ENCODE data around the gene FEN1. TPM values are rescaled to one million over a fixed set of nuclear protein-coding genes. Genes with fewer than 3 reads are reported as not detected.

Gene FEN1
- total and polyA plus RNA-seq, 2 of the 13 experiments (the other 11 are each of a cell fraction or from before 2014, with no cell fraction given), result 12.4 to 102 TPM

GRCh38 chr11:61816736-61817455 is 24.2 kb downstream of the FEN1 start, which contains the start of gene FADS1 (continued):
- 0 out of 2 replicates have a peak, but pooled peaks have one; percentile 67 for TF ChIP-seq ZNF33B (CRISPR knock-in tag; IDR thresholded peaks at IDR 0.05)
- TF ChIP-seq ZKSCAN5 (CRISPR knock-in tag; IDR thresholded peaks at IDR 0.05), result no peak
- TF ChIP-seq ATF7-NPFF (CRISPR knock-in tag; IDR thresholded peaks at IDR 0.05; ENCODE audit: low read depth), result peak; percentile 96
- no peak; the same call in 1 of the 2 replicates for TF ChIP-seq ZNF431 (CRISPR knock-in tag; IDR thresholded peaks at IDR 0.05; ENCODE audit: borderline replicate concordance, low read depth)
- peak; percentile 68 for TF ChIP-seq ASH2L (IDR thresholded peaks at IDR 0.05; ENCODE audit: insufficient read length, low read depth, low read length)
- peak; percentile 94 for TF ChIP-seq MXD4 (CRISPR knock-in tag; IDR thresholded peaks at IDR 0.05)
- no peak; the same call in 1 of the 2 replicates for TF ChIP-seq ZNF839 (CRISPR knock-in tag; IDR thresholded peaks at IDR 0.05; ENCODE audit: borderline replicate concordance)
- TF ChIP-seq, protein P1, sequence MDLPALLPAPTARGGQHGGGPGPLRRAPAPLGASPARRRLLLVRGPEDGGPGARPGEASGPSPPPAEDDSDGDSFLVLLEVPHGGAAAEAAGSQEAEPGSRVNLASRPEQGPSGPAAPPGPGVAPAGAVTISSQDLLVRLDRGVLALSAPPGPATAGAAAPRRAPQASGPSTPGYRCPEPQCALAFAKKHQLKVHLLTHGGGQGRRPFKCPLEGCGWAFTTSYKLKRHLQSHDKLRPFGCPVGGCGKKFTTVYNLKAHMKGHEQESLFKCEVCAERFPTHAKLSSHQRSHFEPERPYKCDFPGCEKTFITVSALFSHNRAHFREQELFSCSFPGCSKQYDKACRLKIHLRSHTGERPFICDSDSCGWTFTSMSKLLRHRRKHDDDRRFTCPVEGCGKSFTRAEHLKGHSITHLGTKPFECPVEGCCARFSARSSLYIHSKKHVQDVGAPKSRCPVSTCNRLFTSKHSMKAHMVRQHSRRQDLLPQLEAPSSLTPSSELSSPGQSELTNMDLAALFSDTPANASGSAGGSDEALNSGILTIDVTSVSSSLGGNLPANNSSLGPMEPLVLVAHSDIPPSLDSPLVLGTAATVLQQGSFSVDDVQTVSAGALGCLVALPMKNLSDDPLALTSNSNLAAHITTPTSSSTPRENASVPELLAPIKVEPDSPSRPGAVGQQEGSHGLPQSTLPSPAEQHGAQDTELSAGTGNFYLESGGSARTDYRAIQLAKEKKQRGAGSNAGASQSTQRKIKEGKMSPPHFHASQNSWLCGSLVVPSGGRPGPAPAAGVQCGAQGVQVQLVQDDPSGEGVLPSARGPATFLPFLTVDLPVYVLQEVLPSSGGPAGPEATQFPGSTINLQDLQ (CRISPR knock-in tag; IDR thresholded peaks at IDR 0.05), result peak; percentile 73; the same call in 1 of the 2 replicates
- TF ChIP-seq ZBTB44 (CRISPR knock-in tag; IDR thresholded peaks at IDR 0.05), result 0 out of 2 replicates have a peak, but pooled peaks have one; percentile 26
- TF ChIP-seq SNAI1 (CRISPR knock-in tag; IDR thresholded peaks at IDR 0.05; ENCODE audit: borderline replicate concordance), result peak; percentile 84; the same call in 1 of the 2 replicates
- no peak for TF ChIP-seq EHMT2 (IDR thresholded peaks at IDR 0.05; ENCODE audit: borderline replicate concordance, low read depth, low read length)
- no peak for TF ChIP-seq ZBTB40 (IDR thresholded peaks at IDR 0.05)
- peak; percentile 77; the same call in 1 of the 2 replicates for TF ChIP-seq ZBTB40 (CRISPR knock-in tag; IDR thresholded peaks at IDR 0.05)
- TF ChIP-seq ZMYM4 (CRISPR knock-in tag; IDR thresholded peaks at IDR 0.05), result peak; percentile 91
